Tongue (tissue), 2 donors: Measurements from ENCODE around the gene TADA2B. TPM values are rescaled to one million over a fixed set of nuclear protein-coding genes. Genes with fewer than 3 reads are reported as not detected.
"Not testable (repeated sequence)": the region's sequence is repeated elsewhere in the genome, so short reads cannot be mapped to it uniquely, and the experiment has no call there.

Experiments used
- DNase-seq: peaks from one replicate; pipeline ENCODE4 v3.0.0-alpha.2; 2015
- total RNA-seq: library from RNA; depleted of rRNA; stranded (reverse); fragments of >200 nt; gene quantifications from one replicate; pipeline ENCODE4 v1.2.3, GENCODE V29; 2014

TADA2B gene
- total RNA-seq, 1 donor from 2014 or later: 27.4 TPM

DNA sequence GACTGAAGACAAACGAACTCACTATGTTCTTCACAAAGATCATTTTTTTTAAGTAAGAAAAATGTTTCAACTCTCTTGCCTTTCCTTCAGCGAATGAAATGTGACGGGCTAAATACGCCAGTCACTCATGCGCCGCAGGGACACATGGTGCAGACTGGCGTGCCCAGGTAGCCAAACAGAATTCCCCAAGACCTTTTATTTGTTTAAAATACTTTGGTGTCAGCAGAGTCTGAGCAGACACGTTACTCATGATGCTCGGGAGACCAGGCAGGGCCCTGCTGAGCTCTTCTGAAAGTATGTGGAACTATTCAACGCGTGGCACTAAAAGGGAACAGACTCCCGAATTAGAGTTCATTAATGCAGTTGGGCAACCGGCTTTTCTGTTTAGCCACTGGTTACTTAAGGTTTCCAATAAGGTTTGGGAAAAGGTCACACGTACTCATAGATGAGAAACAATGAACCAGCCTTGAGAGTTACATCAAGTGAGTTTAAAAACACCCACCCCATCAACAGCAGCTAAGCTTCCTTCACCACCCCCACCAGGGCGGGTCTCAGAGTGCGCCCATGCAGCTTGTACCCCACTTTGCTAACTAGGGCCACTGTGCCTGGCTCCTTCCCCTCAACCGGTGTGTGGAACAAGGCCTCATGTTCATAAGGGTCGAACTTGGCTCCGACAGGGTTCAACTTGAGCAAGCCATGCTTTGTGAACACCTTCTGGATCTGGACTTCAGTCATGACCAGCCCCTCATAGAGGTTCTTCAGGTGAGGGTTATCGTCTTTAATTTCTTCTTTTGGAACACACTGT is 17.4 kb downstream of the TADA2B start:
- DNase-seq: no peak

DNA sequence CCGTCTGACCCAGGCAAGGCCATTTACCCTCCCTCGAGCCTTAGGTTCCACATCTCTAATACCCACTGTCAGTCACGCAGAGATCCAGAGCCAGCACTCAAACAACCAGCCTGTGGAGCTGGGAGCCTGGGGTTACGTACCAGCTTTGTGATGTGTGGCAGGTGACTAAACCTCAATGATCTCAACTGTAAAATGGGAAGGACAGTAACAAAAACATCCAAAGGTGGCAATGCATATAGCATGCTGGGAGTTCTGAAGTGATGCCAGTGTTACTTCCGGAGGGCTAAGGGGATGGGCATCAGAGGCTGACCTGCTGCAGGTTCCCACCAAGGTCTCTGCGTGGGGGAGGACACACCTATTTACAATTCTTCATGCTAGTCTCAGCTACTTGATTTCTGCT is 18.6 kb downstream of the TADA2B start:
- DNase-seq: no peak

DNA sequence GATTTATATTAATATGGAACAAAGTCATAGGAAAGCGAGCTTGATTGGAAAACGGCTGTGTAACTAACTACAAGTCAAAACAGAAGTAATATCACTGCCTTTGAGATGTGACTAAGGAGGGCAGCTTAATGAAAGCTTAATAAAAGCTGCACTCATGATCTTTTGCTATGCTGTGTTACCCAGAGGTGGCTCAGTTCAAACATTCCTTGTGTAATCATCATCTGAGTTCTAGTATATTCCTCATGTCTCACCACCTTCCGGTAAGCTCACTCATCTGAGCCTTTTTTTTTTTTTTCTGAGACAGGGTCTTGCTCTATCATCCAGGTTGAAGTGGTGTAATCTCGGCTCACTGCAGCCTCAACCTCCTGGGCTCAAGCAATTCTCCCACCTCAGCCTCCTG is 19.6 kb downstream of the TADA2B start:
- no peak for DNase-seq

DNA sequence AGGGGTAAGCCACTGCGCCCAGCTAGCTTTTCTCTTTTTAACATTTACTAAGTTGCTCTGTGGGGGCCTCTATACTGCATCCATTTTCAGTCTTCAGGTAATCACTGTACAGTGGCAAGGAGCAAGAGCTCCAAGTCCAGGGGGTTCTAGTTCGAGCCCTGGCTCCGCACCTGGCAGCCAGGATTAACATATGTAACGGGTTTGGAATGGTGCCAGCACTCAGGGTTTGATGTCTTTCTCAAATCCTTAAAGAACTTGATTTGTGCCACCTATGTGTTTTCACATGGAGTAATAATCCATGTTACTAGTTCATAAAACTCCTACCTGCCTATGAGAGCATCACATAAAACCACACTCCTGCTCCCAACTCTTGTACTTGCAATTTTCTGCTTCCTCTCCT is 20.2 kb downstream of the TADA2B start:
- DNase-seq: no peak

DNA sequence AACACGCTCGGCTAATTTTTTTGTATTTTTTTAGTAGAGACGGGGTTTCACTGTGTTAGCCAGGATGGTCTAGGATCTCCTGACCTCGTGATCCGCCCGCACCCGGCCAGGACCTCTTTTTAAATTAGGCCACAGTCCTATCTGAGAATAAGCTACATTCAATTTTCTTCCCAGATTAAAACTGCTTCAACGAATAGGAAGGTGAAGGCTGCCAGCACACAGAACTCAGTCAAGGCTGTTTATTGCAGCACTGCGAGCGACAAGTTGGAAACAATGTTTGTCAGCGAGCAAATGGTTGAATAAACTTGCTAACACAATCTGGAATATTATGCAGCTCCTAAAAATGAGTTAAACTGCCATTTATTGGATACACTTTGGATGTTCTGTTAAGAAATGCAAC is 22.8 kb downstream of the TADA2B start:
- no peak for DNase-seq

DNA sequence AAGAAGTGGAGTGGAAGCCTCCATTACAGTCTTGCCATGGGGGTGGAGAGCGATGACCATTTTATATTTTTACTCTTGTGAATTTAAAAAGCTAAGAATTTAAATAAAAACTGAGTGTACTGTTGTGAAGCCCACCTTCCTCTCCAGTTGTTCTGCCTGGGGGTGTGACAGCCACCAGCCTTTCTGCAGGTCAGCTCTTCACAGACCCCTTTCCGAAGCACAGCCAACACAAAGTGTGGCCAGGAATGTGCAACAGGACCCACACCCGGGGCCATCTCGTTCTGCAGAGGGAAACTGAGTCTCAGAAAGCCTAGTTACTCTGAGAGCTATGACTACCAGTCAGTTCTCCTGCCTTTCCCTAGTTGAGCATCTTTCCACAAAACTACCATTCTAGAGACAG is 23.3 kb downstream of the TADA2B start:
- DNase-seq: no peak

DNA sequence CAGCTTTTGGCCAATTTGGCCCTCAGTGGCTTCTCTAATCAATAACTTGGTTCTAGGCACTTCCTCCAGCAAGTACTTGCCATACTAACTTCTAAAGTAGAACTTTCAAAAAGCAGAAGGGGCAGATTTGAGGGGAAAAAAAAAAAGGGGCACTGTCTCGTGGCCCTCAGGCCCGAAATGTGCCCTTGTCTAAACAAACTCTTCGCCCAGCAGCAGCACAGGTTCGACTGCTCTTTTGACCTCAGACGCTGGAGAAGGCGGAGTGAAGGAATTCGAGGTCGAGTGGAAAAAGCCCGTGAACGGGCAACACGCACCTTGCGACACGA is 23.9 kb downstream of the TADA2B start:
- DNase-seq: no peak

DNA sequence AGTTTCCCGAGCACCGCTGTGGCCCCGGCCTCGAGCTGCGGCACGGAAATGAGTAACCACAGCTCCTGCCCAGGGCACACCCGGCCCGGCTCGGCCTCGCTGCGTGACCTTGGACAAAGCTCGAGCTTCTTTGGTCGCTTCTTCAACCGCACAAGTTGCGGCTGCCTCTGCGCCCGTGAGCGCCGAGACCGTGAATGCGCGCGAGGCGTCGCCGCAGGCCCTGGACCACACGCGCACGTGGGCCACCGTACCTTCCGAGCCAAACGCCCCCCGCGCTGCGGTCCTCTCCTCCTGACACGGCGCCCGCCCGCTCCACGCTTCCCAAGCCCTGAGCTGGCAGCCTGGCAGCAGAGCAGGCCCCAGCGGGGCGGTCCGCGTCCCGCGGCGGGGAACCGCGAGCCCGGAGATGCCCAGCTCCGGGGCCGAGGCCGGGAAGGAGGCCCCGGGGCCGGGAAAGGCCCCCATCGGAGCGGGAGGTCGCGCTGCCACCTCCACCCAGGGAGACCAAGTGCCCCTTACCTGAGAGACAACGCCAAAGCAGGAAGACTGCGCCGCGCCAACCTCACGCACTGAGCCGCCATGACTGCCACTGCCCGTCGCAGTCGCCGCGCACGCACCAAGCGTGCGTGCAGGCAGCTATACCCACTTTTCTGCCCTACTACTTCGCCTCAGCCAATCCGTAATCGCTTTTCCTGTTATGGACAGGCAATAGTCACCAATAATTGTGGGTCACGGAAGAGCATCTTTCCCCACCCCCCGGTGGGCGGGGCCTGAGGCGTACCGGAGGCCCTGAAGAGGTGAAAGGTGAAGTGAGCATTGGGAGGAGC is 24.5 kb downstream of the TADA2B start, which contains the start of gene GRPEL1:
TSS of gene GRPEL1 (minus strand) at position 613 of the 827 bp plus-strand sequence. CDS start at position 581, 32 bp downstream.
- DNase-seq: peak; percentile 100

DNA sequence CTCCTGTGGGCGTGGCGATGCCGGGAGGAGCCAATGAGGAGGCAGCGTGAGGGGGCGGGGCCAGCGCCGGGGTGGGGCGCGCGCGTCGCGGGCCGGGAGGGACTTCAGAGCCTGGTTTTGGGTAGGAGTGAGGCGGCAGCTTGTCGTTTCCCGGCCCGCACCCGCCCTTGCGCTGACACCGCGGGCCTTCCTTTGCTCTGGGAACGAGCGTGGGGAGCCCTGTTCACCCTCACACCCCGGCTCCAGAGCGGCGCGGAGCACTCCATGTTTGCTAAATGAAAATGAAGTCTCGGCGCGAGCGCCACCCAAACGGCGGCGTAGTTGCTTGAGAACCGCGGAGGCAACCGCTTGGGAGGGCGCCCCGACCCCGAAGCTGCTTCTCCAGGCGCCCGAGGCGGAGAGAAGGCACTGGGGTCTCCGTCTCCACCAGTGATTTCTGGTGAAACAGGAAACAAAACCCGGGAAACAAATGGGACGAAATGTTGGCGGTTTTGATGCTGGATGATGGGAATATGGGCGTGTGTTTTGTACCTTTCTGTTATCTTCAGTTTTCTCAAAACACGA is 25.2 kb downstream of the TADA2B start:
- DNase-seq: no peak

DNA sequence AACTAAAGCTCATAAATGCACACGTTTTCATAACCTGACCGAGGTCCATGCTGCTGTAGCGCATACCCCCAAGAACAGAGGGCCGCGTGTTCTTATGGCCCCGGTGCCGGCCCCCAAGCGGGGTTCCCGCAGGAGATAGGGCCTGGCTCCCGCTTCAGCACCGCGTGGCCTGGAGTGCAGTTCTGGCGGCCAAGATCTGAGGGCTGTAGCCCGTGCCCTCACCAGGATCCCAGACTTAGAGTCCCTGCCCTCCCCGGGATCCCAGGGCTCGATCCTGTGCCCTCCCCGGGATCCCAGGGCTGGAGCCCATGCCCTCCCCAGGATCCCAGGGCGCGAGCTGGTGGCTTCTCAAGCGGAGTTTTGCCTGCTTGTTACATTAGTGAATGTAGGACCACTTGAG is 25.7 kb downstream of the TADA2B start:
- DNase-seq: no peak

DNA sequence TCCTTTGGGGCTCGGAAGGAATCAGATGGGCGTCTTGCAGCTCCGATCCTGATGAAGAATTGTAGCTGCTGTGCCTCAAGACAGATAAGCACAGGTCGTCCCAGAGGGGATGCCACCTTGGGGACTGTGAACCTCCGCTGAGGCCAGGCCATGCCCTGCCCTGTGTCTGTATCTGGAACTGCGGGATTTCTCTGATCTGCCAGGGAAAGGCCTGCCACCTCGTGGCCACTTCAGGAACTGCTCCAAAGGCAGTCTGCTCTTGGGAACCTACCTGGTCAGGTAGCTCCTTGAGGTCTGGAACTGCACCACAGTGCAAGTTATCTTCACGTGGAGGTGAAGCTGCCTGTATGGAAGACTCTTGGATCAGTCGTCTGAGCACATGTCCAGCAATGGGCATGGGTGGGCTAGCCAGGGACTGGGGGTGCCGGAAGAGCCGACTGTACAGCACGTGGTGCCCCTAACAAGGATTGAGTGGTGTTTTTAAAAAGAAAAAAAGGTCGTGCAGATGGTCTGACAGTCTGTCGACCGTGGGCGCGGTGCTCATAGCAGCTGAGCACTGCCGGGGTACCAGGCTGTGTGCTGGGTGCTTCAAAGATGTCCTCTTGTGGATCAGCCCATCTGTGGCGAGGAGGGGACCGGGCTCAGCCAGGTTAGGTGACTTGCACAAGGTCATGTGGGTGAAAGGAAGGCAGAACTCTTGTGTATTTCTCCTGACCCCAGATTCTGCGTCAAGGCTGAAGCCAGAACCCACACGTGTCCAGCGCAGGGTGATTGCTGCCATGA is 27.7 kb downstream of the TADA2B start:
- peak; percentile 88 for DNase-seq

DNA sequence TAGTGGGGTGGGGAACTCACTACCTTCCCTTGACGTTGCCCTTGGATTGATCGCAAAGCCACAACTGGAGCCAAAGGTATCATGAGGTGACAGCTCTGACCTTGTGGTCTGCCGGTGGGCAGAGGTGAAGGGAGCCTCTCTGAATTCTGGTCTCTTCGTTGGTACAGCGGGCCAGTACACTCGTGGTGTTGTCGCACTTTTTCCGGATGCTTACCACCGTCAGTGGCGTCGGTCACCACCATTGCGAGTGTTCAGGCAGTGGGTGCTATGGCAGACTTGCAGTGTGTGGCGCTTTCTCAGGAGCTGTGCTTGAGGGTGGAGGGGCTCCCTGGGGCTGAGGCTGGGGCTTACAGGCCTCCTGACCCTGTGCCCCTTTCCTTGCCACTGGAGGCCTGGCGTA is 29.9 kb downstream of the TADA2B start:
- no peak for DNase-seq

DNA sequence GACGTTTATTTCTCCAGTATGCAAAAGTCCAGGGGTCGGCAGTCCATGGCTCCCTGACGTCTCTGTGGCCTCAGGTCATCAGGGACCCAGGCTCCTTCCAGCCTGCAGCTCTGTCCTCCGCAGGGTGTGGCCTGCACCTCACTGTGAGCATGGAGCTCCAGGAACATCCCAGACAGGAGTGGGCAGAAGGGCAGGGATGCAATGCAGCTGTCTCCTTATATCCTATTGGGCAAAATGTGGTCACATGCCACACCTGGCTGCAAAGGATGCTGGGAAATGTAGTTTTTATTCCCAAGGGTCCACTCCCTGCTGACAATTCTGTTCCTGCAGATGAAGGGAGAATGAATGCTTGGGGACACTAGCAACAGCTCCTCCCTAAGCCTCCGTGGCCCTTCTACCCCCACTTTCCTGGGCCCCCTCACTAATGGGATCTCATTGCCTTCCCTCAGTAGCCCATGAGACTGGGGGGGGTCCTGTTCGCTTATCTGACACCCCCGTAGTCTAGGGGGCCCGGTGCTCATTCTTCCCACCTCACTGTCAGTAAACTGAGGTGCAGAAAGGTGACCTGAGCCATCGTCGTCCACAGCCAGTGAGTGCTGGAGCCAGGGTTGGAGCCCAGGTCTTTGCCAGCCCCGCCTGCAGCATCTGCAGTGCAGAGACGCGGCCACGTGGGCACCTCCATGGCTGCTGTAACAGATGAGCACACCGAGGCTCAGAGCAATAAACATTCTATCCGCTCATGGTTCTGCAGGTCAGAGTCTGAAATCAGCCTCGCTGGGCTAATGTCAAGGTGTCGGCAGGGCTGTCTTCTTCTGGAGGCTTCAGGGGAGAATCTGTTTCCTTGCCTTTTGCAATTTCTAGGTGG is 30.6 kb downstream of the TADA2B start:
- DNase-seq: peak; percentile 76

DNA sequence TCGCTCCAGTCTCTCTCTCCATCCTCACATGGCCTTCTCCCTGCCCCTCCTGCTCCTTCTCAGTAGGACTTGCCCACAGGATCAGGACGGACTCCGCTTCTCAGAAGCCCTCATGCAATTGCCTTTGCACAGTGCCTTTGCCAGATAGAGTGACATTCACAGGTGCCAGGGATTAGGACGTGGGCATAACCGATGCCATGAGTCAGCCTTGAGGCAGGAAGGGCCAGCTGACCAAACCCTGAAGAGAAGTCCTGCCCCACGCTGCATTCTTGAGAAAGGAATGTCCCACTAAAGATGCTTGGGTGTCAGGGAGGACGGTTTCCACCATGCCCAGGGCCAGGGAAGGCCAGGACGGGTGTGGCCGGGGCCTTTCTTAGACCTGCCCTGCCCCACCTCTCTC is 31.3 kb downstream of the TADA2B start:
- DNase-seq: peak; percentile 92

DNA sequence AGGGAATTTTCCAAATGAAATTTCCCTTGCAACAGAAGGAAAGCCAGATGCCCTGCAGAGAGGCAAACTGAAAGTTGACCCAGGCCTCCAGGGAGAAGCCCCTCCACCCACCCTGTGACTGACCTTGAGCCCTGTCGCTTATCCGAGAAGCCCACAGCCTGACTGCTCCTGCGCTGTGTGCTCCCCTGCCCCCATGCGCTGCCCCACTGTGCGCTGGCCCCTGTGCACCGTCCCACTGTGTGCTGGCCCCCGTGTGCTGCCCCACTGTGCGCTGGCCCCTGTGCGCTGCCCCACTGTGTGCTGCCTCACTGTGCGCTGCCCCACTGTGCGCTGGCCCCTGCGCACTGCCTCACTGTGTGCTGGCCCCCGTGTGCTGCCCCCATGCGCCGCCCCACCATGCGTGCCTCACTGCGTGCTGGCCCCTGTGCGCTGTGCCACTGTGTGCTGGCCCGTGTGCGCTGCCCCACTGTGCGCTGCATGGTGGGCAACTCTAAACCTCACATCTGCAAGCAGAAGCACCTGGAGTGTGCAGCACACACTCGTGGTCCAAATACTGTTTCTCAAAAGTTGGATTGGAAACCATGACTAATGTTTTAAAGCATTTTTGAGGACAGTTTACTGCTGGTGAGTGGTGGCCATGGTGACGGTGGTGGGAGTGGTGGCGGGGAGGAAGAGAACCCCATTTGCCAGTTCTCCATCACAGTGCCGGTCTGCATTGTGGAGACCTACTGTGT is 33.0 kb downstream of the TADA2B start:
- DNase-seq: no peak

DNA sequence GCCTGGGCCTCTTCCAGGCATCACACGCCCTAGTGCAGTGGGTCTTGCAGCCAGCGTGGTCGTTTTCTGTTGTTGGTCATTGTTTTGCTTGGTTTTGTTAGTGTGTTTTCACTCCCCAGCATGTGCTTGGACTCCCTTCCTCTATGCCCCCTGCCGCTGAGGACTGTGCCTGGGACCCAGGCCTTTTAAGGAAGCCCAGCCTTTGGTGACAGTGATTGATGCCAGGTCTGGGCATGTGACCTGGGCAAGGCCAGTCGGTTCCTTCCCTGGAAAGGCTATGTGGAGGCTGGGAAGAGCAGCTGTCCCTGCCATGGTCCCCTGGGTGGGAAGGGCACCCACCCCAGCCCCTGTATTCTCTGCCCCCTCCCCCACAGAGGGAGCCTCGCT is 33.5 kb downstream of the TADA2B start:
- DNase-seq: no peak

DNA sequence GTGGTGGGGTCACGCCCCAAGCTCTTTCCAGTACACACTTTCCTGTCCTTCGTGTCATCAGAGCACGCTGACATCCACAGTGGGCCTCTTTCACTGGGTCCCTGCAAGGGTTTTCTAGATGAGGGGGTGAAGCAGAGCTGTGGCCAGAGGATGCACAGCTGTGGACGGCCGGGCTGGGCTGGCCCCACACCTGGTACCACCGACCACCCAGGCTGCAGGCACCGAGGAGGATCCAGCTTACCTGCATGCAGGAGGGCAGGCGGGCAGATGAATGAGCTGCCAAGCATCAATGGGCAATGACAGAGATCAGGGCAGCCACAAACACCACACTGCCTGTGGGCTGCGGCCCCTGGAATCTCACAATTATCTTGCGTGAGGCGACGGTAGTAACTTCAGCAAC is 34.2 kb downstream of the TADA2B start:
- DNase-seq: no peak

DNA sequence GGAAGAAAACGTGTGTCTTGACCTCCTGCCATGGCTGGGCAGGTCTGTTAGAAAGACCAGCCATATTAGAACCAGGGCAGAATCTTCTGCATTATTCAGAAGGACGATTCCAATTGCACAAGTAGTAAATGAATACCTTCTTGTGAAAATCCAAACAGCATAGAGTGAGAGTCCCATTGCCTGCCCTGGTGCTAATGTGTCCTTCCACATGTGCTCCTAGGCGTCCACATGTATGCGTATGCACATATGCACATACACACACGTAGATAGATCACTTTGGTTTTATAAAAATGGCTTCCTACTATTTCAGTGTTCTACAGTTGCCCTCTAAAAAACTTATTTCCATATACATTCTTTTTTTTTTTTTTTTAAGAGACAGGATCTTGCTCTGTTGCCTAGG is 34.9 kb downstream of the TADA2B start:
- DNase-seq: no peak

DNA sequence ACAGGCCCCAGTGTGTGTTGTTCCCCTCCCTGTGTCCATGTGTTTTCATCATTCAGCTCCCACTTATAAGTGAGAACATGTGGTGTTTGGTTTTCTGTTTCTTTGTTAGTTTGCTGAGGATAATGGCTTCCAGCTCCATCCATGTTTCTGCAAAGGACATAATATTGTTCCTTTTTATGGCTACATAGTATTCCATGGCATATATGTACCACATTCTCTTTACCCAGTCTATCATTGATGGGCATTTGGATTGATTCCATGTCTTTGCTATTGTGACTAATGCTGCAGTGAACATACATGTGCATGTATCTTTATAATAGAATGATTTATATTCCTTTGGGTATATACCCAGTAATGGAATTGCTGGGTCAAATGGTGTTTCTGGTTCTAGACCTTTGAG is 36.3 kb downstream of the TADA2B start:
- not testable (repeated sequence) for DNase-seq

DNA sequence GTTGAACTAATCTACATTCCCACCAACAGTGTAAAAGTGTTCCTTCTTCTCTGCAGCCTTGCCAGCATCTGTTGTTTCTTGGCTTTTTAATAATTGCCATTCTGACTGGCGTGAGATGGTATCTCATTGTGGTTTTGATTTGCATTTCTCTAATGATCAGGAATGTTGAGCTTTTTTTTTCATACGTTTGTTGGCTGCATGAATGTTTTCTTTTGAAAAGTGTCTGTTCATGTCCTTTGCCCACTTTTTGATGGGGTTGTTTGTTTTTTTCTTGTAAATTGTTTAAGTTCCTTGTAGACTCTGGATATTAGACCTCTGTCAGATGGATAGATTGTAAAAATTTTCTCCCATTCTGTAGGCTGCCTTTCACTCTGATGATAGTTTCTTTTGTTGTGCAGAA is 36.7 kb downstream of the TADA2B start:
- DNase-seq: not testable (repeated sequence)
